IMR-90 (cell line): Measurements from ENCODE around the gene RPTOR. TPM values are rescaled to one million over a fixed set of nuclear protein-coding genes. Genes with fewer than 3 reads are reported as not detected.

Experiments used
- ATAC-seq: fragments of 200-7000 bp; cut with Tn5 transposase; 2 replicates; pipeline ENCODE4 v1.9.1; 2020; ENCODE audit warnings: low read depth, mild to moderate bottlenecking, moderate library complexity
- BruUV-seq: library from RNA; stranded (reverse); fragments of 400-500 nt; replicated peaks from 2 replicates; lab custom pipeline; 2021; lab: Mats Ljungman, UMichigan
- CTCF ChIA-PET: fragments of 300-600 bp; formaldehyde crosslinking; extraction: SDS; loops from one replicate; lab custom pipeline; 2021; ENCODE audit warnings: antibody characterized with exemption; lab: Yijun Ruan, JAX
- POLR2A ChIA-PET: fragments of 300-600 bp; sonication (Branson Sonifier 250); formaldehyde crosslinking; loops from one replicate; lab custom pipeline; 2022; ENCODE audit warnings: antibody characterized with exemption; ENCODE audit not compliant: unreplicated experiment; lab: Charles Lee
- DNase-seq: peaks from one replicate; pipeline ENCODE4 v3.0.0; 2013
- H2AFZ ChIP-seq: replicated peaks from 2 replicates; pipeline ENCODE3; 2013; ENCODE audit warnings: low read length, mild to moderate bottlenecking; ENCODE audit not compliant: poor library complexity
- H2AK5ac ChIP-seq: 2 replicates; pipeline ENCODE4 v1.6.1; 2013; ENCODE audit warnings: low read depth, low read length, inconsistent platforms
- H2AK9ac ChIP-seq: replicated peaks from 2 replicates; pipeline ENCODE3; 2013; ENCODE audit warnings: mild to moderate bottlenecking, low read depth, low read length, moderate library complexity; ENCODE audit not compliant: poor library complexity
- H2BK120ac ChIP-seq: 2 replicates; pipeline ENCODE4 v1.6.1; 2013; ENCODE audit warnings: low read depth, low read length, inconsistent platforms
- H2BK15ac ChIP-seq: 3 replicates; pipeline ENCODE4 v1.6.1; 2013; ENCODE audit warnings: low read depth, low read length, inconsistent platforms
- H2BK20ac ChIP-seq: 2 replicates; pipeline ENCODE4 v1.6.1; 2013; ENCODE audit warnings: low read depth, mild to moderate bottlenecking, inconsistent platforms, low read length, moderate library complexity
- H2BK5ac ChIP-seq: 2 replicates; pipeline ENCODE4 v1.6.1; 2013; ENCODE audit warnings: mild to moderate bottlenecking, low read depth, low read length, inconsistent platforms; ENCODE audit not compliant: poor library complexity, severe bottlenecking
- H3K14ac ChIP-seq: replicated peaks from 2 replicates; pipeline ENCODE4 v1.6.1; 2013; ENCODE audit warnings: low read depth, low read length, inconsistent platforms
- H3K18ac ChIP-seq: 2 replicates; pipeline ENCODE4 v1.6.1; 2013; ENCODE audit warnings: low read depth, low read length, control low read depth
- H3K23ac ChIP-seq: 2 replicates; pipeline ENCODE4 v1.6.1; 2013; ENCODE audit warnings: low read depth, low read length, inconsistent platforms
- H3K27ac ChIP-seq: 2 replicates; pipeline ENCODE4 v1.5.1; 2013; ENCODE audit warnings: mild to moderate bottlenecking, control low read depth, low read length; ENCODE audit not compliant: insufficient read depth
- H3K27me3 ChIP-seq: 2 replicates; pipeline ENCODE4 v1.6.1; 2013; ENCODE audit warnings: low read length; ENCODE audit not compliant: control insufficient read depth, insufficient read depth
- H3K36me3 ChIP-seq: 2 replicates; pipeline ENCODE4 v1.6.1; 2013; ENCODE audit warnings: low read length, mixed read lengths; ENCODE audit not compliant: control insufficient read depth, insufficient read depth
- H3K4ac ChIP-seq: 2 replicates; pipeline ENCODE4 v1.6.1; 2013; ENCODE audit warnings: low read depth, low read length, inconsistent platforms
- H3K4me1 ChIP-seq: 2 replicates; pipeline ENCODE4 v1.6.1; 2013; ENCODE audit warnings: low read length, mixed read lengths; ENCODE audit not compliant: control insufficient read depth, insufficient read depth
- H3K4me2 ChIP-seq: 2 replicates; pipeline ENCODE4 v1.6.1; 2013; ENCODE audit warnings: low read depth, mild to moderate bottlenecking, control low read depth, low read length, moderate library complexity
- H3K4me3 ChIP-seq: 2 replicates; pipeline ENCODE4 v1.5.1; 2013; ENCODE audit warnings: low read depth, mild to moderate bottlenecking, control low read depth, low read length, moderate library complexity; ENCODE audit not compliant: insufficient read depth
- H3K56ac ChIP-seq: 2 replicates; pipeline ENCODE4 v1.6.1; 2013; ENCODE audit warnings: low read length, inconsistent platforms; ENCODE audit not compliant: insufficient read depth; ENCODE audit errors: extremely low read depth
- H3K79me1 ChIP-seq, 2 experiments: 2 replicates each; pipeline ENCODE4 v1.6.1; 2013; ENCODE audit warnings: low read length in 2 of 2, inconsistent platforms in 1 of 2, low read depth in 1 of 2
- H3K9ac ChIP-seq: 2 replicates; pipeline ENCODE4 v1.6.1; 2013; ENCODE audit warnings: low read depth, low read length, control low read depth
- H3K9me1 ChIP-seq: 2 replicates; pipeline ENCODE4 v1.6.1; 2013; ENCODE audit warnings: low read length, inconsistent platforms; ENCODE audit not compliant: insufficient read depth
- H3K9me3 ChIP-seq: 2 replicates; pipeline ENCODE4 v1.6.1; 2013; ENCODE audit warnings: low read length; ENCODE audit not compliant: control insufficient read depth, insufficient read depth
- H4K20me1 ChIP-seq: 2 replicates; pipeline ENCODE4 v1.6.1; 2013; ENCODE audit warnings: low read length, inconsistent platforms; ENCODE audit not compliant: insufficient read depth
- H4K5ac ChIP-seq: 2 replicates; pipeline ENCODE4 v1.6.1; 2013; ENCODE audit warnings: mild to moderate bottlenecking, low read depth, low read length, control low read depth
- H4K8ac ChIP-seq, 2 experiments: 2 replicates each; pipeline ENCODE4 v1.6.1; 2013; ENCODE audit warnings: low read depth in 2 of 2, low read length in 2 of 2, control low read depth in 1 of 2, inconsistent platforms in 1 of 2
- H4K91ac ChIP-seq: 2 replicates; pipeline ENCODE4 v1.6.1; 2013; ENCODE audit warnings: low read depth, low read length, inconsistent platforms; ENCODE audit not compliant: insufficient read depth
- BHLHE40 ChIP-seq: fragments of 150-350 bp; IDR thresholded peaks from 2 replicates; pipeline ENCODE4 v1.6.1; 2016; ENCODE audit warnings: mild to moderate bottlenecking, low read depth, low read length
- CEBPB ChIP-seq: IDR thresholded peaks from 2 replicates; pipeline ENCODE4 v1.6.1; 2012; ENCODE audit warnings: low read depth, low read length, improper control_type of control experiment
- CHD1 ChIP-seq: IDR thresholded peaks from 2 replicates; pipeline ENCODE4 v1.6.1; 2012; ENCODE audit warnings: low read depth, low read length, improper control_type of control experiment
- CTCF ChIP-seq: conservative IDR thresholded peaks from 2 replicates; pipeline ENCODE4 v1.5.1; 2012; ENCODE audit warnings: mild to moderate bottlenecking, low read depth, low read length, improper control_type of control experiment
- FOS ChIP-seq: fragments of 150-350 bp; IDR thresholded peaks from 2 replicates; pipeline ENCODE4 v1.6.1; 2016; ENCODE audit warnings: low read depth, low read length
- MAFK ChIP-seq: IDR thresholded peaks from 2 replicates; pipeline ENCODE4 v1.6.1; 2012; ENCODE audit warnings: low read depth, low read length, improper control_type of control experiment
- MAZ ChIP-seq: IDR thresholded peaks from 2 replicates; pipeline ENCODE4 v1.6.1; 2012; ENCODE audit warnings: low read depth, mild to moderate bottlenecking, low read length, improper control_type of control experiment, moderate library complexity, borderline replicate concordance
- MXI1 ChIP-seq: IDR thresholded peaks from 2 replicates; pipeline ENCODE4 v1.6.1; 2012; ENCODE audit warnings: low read depth, mild to moderate bottlenecking, low read length, moderate library complexity, borderline replicate concordance
- NFE2L2 ChIP-seq: fragments of 150-350 bp; IDR thresholded peaks from 2 replicates; pipeline ENCODE4 v1.6.1; 2016; ENCODE audit warnings: low read depth, mild to moderate bottlenecking, low read length
- POLR2A ChIP-seq: IDR thresholded peaks from 2 replicates; pipeline ENCODE4 v1.6.1; 2012; ENCODE audit warnings: mild to moderate bottlenecking, low read depth, low read length
- RAD21 ChIP-seq: IDR thresholded peaks from 2 replicates; pipeline ENCODE4 v1.6.1; 2012; ENCODE audit warnings: low read length, improper control_type of control experiment
- RCOR1 ChIP-seq: IDR thresholded peaks from 2 replicates; pipeline ENCODE4 v1.6.1; 2012; ENCODE audit warnings: mild to moderate bottlenecking, low read length, improper control_type of control experiment; ENCODE audit not compliant: insufficient replicate concordance
- RFX5 ChIP-seq: IDR thresholded peaks from 2 replicates; pipeline ENCODE4 v1.8.0; 2012; ENCODE audit warnings: low read depth, mild to moderate bottlenecking, low read length, moderate library complexity
- SMC3 ChIP-seq: fragments of 150-350 bp; IDR thresholded peaks from 2 replicates; pipeline ENCODE4 v1.6.1; 2016; ENCODE audit warnings: low read depth, mild to moderate bottlenecking, antibody characterized with exemption, low read length, moderate library complexity
- USF2 ChIP-seq: fragments of 150-350 bp; IDR thresholded peaks from 2 replicates; pipeline ENCODE4 v1.6.1; 2017; ENCODE audit warnings: mild to moderate bottlenecking, antibody characterized with exemption, low read length, low read depth
- WGBS, 2 experiments: methylation state at CpG; one replicate each; pipeline versions ENCODE4 v1.1.5 to v1.1.7; 2013; ENCODE audit warnings: missing lambda C conversion rate in 2 of 2; ENCODE audit not compliant: insufficient read length in 1 of 2; ENCODE audit errors: extremely low coverage in 2 of 2; 5-methylcytosine and 5-hydroxymethylcytosine counted together
- dilution Hi-C: fragments of 300-500 bp; cut with HindIII; formaldehyde crosslinking; loops from one replicate; pipeline ENCODE4 v1.14.3; 2018; ENCODE audit warnings: low sequenced_read_pairs; ENCODE audit not compliant: unreplicated experiment
- in situ Hi-C: fragments of 300-500 bp; cut with MboI; formaldehyde crosslinking; loops from 3 replicates; pipeline ENCODE4 v1.14.3; 2019; ENCODE audit warnings: low sequenced_read_pairs, inconsistent platforms, mixed read lengths
- intact Hi-C: fragments of 100-400 bp; cut with micrococcal nuclease; formaldehyde crosslinking; loops from 2 replicates; pipeline ENCODE4 v1.10.0; 2022
- polyA plus RNA-seq, 3 experiments: library from polyadenylated mRNA; depleted of rRNA; stranded (reverse); fragments of >200 nt; gene quantifications; 2 replicates each; pipeline ENCODE4 v1.2.3, GENCODE V29; 2012; ENCODE audit warnings: low replicate concordance in 1 of 3
- total RNA-seq: library from RNA; depleted of rRNA; stranded (reverse); fragments of >200 nt; gene quantifications from 2 replicates; pipeline ENCODE4 v1.2.3, GENCODE V29; 2012
- TF ChIP-seq, protein P1 (sequence below): fragments of 150-350 bp; IDR thresholded peaks from 2 replicates; pipeline ENCODE4 v1.6.1; 2016; ENCODE audit warnings: low read depth, mild to moderate bottlenecking, low read length, moderate library complexity, borderline replicate concordance

The RPTOR gene
- total and polyA plus RNA-seq, 2 of the 4 experiments (the other 2 are of a cell fraction): 10.8 to 14.7 TPM

GRCh38 chr17:80625627-80626026 is 81.0 kb downstream of the RPTOR start:
- H3K27ac ChIP-seq: no peak overlapping the region
- no peak overlapping the region for H3K4me2 ChIP-seq
- no peak overlapping the region for H3K9ac ChIP-seq
- no TSS peak for BruUV-seq
- no peak overlapping the region for H2BK5ac ChIP-seq
- no peak overlapping the region for H3K23ac ChIP-seq
- no peak overlapping the region for H4K5ac ChIP-seq
- H2AK9ac ChIP-seq: no peak overlapping the region
- H2AFZ ChIP-seq: no peak overlapping the region
- dilution Hi-C loops: no loop called here
- no peak overlapping the region for H3K56ac ChIP-seq
- no peak overlapping the region for H4K8ac ChIP-seq
- peaks cover 13 to 54% of the 10 kb centered on the region in 2 experiments for H3K79me1 ChIP-seq
- CTCF ChIA-PET: no interaction called here
- in situ Hi-C loops: no loop called here
- no peak overlapping the region for H2BK120ac ChIP-seq
- no peak overlapping the region for H2AK5ac ChIP-seq
- no peak overlapping the region for H3K18ac ChIP-seq
- H2BK20ac ChIP-seq: no peak overlapping the region
- H3K27me3 ChIP-seq: no peaks in the 10 kb centered on the region
- H3K36me3 ChIP-seq: peaks cover 3% of the 10 kb centered on the region
- H3K9me3 ChIP-seq: no peaks in the 10 kb centered on the region
- TF ChIP-seq CTCF (no peak), USF2 (no peak), RAD21 (no peak), BHLHE40 (no peak), MAFK (no peak), CEBPB (no peak), RCOR1 (no peak), SMC3 (no peak), RFX5 (no peak), CHD1 (no peak), MAZ (no peak), MXI1 (no peak), FOS (no peak), NFE2L2 (no peak), POLR2A (no peak)
- TF ChIP-seq, protein P1, sequence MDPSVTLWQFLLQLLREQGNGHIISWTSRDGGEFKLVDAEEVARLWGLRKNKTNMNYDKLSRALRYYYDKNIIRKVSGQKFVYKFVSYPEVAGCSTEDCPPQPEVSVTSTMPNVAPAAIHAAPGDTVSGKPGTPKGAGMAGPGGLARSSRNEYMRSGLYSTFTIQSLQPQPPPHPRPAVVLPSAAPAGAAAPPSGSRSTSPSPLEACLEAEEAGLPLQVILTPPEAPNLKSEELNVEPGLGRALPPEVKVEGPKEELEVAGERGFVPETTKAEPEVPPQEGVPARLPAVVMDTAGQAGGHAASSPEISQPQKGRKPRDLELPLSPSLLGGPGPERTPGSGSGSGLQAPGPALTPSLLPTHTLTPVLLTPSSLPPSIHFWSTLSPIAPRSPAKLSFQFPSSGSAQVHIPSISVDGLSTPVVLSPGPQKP: no peak
- DNase-seq: no peak
- intact Hi-C loops: no loop called here
- no peak overlapping the region for H3K4me3 ChIP-seq
- peaks cover 7% of the 10 kb centered on the region; the same call in 1 of the 2 replicates for H3K9me1 ChIP-seq
- H4K91ac ChIP-seq: no peak overlapping the region
- POLR2A ChIA-PET: no interaction called here
- H2BK15ac ChIP-seq: no peak overlapping the region
- peaks cover 13% of the 10 kb centered on the region for H4K20me1 ChIP-seq
- ATAC-seq: no peak
- H3K4me1 ChIP-seq: no peaks in the 10 kb centered on the region
- no peak overlapping the region for H3K14ac ChIP-seq
- H3K4ac ChIP-seq: no peak overlapping the region
- 94% methylated on average over 6 of the region's 14 CpGs; no CpG with 5 or more reads in 1 of the 2 experiments for WGBS, 2 experiments
